ENCODE results near the gene HTRA1. TPM values are rescaled to one million over a fixed set of nuclear protein-coding genes. Genes with fewer than 3 reads are reported as not detected.

The HTRA1 gene
- total RNA-seq, 2 donors from 2014 or later = 41.4 to 61.8 TPM

- intact Hi-C loops (cut with DNase I) = loop anchor here (5.0 to 10.0 kb wide), 2 partner anchors 37 to 334 kb away; partner anchors contain the start of gene HTRA1
- Histone ChIP-seq H3K27ac (no peak overlapping the region), H3K9me3 (no peaks in the 10 kb centered on the region), H3K4me1 (replicated peaks) (no peaks in the 10 kb centered on the region), H3K4me3 (no peak overlapping the region), H3K27me3 (replicated peaks; ENCODE audit: insufficient read depth) (no peaks in the 10 kb centered on the region), H3K36me3 (no peaks in the 10 kb centered on the region)
- no peak for DNase-seq (ENCODE audit: low spot score)
- 75% methylated on average over 8 of the region's 8 CpGs for WGBS
- no peak for TF ChIP-seq CTCF (IDR thresholded peaks at IDR 0.05)
- TF ChIP-seq POLR2A (IDR thresholded peaks at IDR 0.05) = no peak
- no peak for TF ChIP-seq POLR2AphosphoS5 (IDR thresholded peaks at IDR 0.05)
Observed at GRCh38 chr10:122499012-122499411, 37.7 kb downstream of the HTRA1 start.

- 64% methylated on average over 5 of the region's 5 CpGs for WGBS
- Histone ChIP-seq H3K9me3 (no peaks in the 10 kb centered on the region), H3K27me3 (replicated peaks; ENCODE audit: insufficient read depth) (no peaks in the 10 kb centered on the region), H3K4me1 (replicated peaks) (no peaks in the 10 kb centered on the region), H3K27ac (no peak overlapping the region), H3K36me3 (no peaks in the 10 kb centered on the region), H3K4me3 (no peak overlapping the region)
- intact Hi-C loops (cut with DNase I) = loop anchor here (5.0 to 10.0 kb wide), 2 partner anchors 37 to 335 kb away; partner anchors contain the start of gene HTRA1
- DNase-seq (ENCODE audit: low spot score) = no peak
- no peak for TF ChIP-seq CTCF (IDR thresholded peaks at IDR 0.05)
- TF ChIP-seq POLR2A (IDR thresholded peaks at IDR 0.05) = no peak
- TF ChIP-seq POLR2AphosphoS5 (IDR thresholded peaks at IDR 0.05) = no peak
Observed at GRCh38 chr10:122499491-122499941, 38.2 kb downstream of the HTRA1 start.

- no peak for DNase-seq (ENCODE audit: low spot score)
- intact Hi-C loops (cut with DNase I) = no loop called here
- H3K27ac ChIP-seq = no peak overlapping the region
- 63% methylated on average over 5 of the region's 5 CpGs for WGBS
- no peaks in the 10 kb centered on the region for H3K4me1 ChIP-seq (replicated peaks)
- H3K36me3 ChIP-seq = no peaks in the 10 kb centered on the region
- H3K4me3 ChIP-seq = no peak overlapping the region
- H3K27me3 ChIP-seq (replicated peaks; ENCODE audit: insufficient read depth) = no peaks in the 10 kb centered on the region
- H3K9me3 ChIP-seq = no peaks in the 10 kb centered on the region
- TF ChIP-seq POLR2AphosphoS5 (IDR thresholded peaks at IDR 0.05) = no peak
- TF ChIP-seq CTCF (IDR thresholded peaks at IDR 0.05) = no peak
- TF ChIP-seq POLR2A (IDR thresholded peaks at IDR 0.05) = no peak
Observed at GRCh38 chr10:122500194-122500593, 38.8 kb downstream of the HTRA1 start.

DNA sequence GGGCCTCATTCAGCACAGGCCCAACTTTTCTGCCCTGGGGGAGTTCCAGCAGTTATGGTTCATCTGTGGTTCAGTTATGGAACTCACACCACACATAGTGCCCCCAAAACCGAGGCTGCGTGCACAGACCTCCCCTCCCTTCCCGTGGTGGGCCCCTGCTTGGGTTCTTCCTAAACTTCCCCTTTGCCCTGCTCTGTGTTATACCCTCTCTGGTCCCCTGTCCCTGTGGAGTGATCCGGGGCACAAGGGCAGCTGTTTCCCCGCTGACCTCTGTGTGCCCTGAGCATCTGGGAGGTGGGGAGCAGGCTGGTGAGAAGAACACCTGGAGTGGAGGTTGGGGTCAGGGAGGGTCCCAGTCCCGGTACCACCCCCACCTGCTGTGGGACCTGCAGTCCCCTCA lies 39.4 kb downstream of the HTRA1 start:
- Histone ChIP-seq H3K27me3 (replicated peaks; ENCODE audit: insufficient read depth) (no peaks in the 10 kb centered on the region), H3K27ac (no peak overlapping the region), H3K36me3 (no peaks in the 10 kb centered on the region), H3K4me3 (no peak overlapping the region), H3K4me1 (replicated peaks) (no peaks in the 10 kb centered on the region), H3K9me3 (no peaks in the 10 kb centered on the region)
- 95% methylated on average over 5 of the region's 6 CpGs for WGBS
- intact Hi-C loops (cut with DNase I) = no loop called here
- DNase-seq (ENCODE audit: low spot score) = no peak
- TF ChIP-seq POLR2AphosphoS5 (IDR thresholded peaks at IDR 0.05) (no peak), CTCF (IDR thresholded peaks at IDR 0.05) (no peak), POLR2A (IDR thresholded peaks at IDR 0.05) (no peak)

DNA sequence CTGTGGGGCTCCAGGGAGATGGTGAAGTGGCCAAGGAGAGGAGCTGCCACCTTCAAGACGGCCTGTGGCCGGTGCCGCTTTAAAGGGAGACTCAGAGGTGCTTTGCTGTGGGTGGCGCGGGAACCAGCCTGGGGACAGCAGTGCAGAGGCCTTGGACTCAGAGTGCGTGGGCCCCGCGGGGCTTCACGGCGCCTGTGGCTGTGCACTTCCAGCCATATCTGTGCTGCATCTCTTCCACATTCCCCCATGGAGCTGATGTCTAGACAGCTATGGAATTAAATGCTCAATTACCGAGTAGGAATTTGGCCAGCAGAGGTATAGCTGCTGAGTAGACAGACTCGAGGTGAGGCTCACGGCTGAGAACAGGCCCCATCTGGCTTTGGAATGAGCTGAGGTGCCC lies 41.7 kb downstream of the HTRA1 start:
- Histone ChIP-seq H3K36me3 (no peaks in the 10 kb centered on the region), H3K27ac (no peak overlapping the region), H3K4me1 (replicated peaks) (no peaks in the 10 kb centered on the region), H3K27me3 (replicated peaks; ENCODE audit: insufficient read depth) (no peaks in the 10 kb centered on the region), H3K4me3 (no peak overlapping the region), H3K9me3 (no peaks in the 10 kb centered on the region)
- no peak for TF ChIP-seq POLR2AphosphoS5 (IDR thresholded peaks at IDR 0.05)
- no peak for TF ChIP-seq POLR2A (IDR thresholded peaks at IDR 0.05)
- TF ChIP-seq CTCF (IDR thresholded peaks at IDR 0.05) = no peak
- 88% methylated on average over 13 of the region's 13 CpGs for WGBS
- intact Hi-C loops (cut with DNase I) = no loop called here
- no peak for DNase-seq (ENCODE audit: low spot score)
